NCI-H526 (cell line): ENCODE measurements around the gene PAK5.

Source experiments
- DNase-seq, 2 experiments: peaks; one replicate each; lab custom pipeline; 2025; lab: John Stamatoyannopoulos, UW

The PAK5 gene

DNA sequence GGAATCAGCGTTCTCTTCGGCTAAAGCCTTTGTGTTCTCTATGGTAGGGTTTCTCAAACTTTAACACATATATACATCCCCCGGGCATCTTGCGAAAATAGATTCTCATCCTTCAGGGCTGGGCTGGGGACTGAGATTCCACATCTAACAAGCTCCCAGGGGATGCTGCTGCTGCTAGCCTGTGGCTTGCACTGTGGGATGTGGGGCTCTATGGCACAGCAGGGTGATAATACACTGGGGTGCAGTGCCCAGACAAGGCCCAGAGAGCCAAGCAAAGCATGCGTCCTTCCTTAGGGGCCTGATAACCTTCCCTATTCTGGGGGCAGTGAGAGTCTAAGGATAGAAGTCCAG, 222.4 kb downstream of the PAK5 start:
- no peak for DNase-seq

GRCh38 chr20:9615766-9616454, 223.0 kb downstream of the PAK5 start:
- no peak for DNase-seq

GRCh38 chr20:9615118-9615517, 223.8 kb downstream of the PAK5 start:
- no peak for DNase-seq

- DNase-seq: no peak
Measured at GRCh38 chr20:9613871-9614270, 225.0 kb downstream of the PAK5 start.

DNA sequence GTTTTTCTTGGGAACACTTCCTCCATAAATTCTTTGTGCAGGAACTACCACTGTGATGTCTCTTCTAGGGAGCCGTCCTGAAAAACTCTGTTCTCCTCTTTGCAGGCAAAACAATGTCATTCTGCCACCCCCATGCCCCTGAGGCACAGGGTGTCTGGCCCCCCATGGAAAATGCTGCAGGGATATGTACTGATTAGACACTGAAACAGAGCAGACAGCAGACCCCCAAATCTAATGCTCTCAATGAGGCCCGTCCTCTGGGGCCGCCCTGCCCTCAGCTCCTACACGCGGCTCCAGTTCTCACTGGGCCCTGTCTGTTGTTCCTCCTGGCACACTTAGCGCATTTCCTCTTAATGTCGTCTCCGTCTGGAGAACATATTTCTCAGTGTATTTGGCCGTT, 227.0 kb downstream of the PAK5 start:
- DNase-seq: no peak

- no peak for DNase-seq
Measured at GRCh38 chr20:9610665-9611064, 228.2 kb downstream of the PAK5 start.

DNA sequence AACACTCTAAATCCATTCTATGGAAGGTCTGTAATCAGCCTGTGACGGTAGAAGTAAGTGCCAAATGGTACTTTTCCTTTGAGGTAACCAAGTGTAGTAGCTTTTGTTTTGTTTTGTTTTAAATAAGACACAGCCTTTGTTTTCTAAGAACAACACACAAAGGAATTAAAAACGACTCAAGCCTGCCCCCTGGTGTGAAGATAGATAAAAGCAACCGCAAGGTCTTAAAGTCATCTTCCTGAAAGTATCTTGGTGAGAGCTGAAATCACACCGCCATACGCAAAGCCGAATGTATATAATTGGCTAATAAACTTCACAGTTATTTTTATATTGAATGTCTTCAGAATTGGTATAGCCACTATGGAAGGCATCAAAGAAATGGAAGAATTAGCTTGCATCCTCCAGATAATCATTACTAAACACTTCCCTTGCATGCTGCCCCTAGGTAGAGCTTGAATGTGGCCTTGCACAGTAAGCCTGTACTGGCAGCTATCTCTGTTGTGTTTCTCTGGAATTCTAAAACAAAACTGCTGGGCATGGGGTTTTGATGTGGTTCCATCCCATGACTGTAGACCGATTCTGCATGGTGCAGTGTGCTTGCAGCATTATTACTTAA, 228.9 kb downstream of the PAK5 start:
- DNase-seq: peak; percentile 70 to 93

- no peak for DNase-seq
Measured at GRCh38 chr20:9608639-9609340, 230.1 kb downstream of the PAK5 start.

- DNase-seq: no peak
Measured at GRCh38 chr20:9602847-9603183, 236.1 kb downstream of the PAK5 start.

DNA sequence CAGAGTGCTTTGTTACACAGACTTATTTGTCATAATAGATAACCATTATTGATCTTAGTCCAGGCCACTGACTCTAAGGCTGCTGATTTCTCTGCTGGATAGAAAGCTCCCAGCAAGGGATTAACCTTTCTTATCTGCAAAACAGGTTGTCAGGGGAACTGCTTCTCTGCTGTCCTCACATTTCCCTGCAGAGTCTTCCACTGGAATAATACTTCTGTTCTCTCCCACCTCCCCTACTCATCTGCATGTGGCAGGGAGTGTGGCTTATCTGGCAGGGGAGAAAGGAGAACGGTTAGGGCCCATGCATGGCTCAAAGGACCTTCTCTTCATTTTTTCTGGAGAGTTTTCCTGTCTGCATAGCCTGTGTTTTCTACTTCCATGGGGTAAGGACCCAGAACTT, 238.3 kb downstream of the PAK5 start:
- no peak for DNase-seq

- no peak for DNase-seq
Measured at GRCh38 chr20:9597547-9597946, 241.3 kb downstream of the PAK5 start.

DNA sequence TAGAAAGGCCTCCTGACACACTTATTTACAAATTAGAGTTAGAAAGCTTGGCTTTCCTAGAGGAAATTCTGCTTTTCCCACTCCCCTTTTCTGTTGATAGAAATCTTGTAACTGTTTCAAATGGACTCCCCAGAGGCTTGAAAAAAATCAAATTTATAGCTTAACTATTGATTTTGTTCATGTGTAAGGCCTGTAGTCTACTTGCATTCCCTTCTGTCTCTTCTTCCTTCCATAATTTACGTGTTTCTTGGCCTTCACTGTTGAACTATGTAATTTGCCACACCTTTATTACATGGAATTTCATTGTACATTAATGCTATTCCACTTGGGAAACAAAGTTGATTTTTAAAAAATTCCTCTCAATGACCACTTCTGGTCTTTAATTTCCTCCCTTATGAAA, 243.1 kb downstream of the PAK5 start:
- DNase-seq: no peak

GRCh38 chr20:9594284-9594875, 244.5 kb downstream of the PAK5 start:
- no peak for DNase-seq

DNA sequence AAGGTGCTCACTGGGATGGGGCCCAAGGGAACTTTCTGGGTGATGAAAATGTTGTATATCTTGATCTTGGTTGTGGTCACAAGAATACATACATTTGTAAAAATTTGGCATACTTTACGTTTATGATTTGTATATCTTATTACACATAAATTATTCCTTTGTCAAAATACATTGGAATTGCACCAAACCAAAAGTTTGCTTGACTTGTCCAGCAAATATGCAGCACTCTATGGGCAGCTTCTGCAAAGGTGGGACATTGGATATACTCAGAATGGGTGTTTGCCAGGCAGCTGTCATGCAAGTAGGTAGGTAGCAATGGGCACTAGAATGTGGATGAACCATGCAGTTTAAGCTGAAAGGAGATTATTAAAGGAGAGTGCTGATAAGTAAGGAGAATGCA, 246.5 kb downstream of the PAK5 start:
- no peak for DNase-seq

DNA sequence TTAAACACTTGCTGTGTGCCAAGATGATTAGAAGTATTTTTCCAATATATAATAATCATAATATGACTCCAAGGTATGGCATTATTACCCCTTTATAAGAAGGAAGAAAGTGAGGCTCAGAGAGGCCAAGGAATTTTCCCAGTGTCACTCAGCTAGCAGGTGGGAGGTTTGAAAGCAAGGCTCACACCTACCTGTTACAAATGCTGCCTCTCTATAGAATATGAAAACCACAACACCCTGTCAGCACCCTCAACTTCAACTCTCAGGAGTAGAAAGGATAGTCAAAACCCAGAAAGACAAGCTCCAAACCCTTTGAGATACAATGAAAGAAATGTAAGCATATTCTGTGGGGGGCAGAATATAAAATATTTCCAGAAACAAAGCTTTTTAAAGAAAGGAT, 247.8 kb downstream of the PAK5 start:
- no peak for DNase-seq

GRCh38 chr20:9590189-9590588, 248.7 kb downstream of the PAK5 start:
- no peak for DNase-seq

- DNase-seq: no peak
Measured at GRCh38 chr20:9588706-9589105, 250.2 kb downstream of the PAK5 start.

- DNase-seq: no peak
Measured at GRCh38 chr20:9583151-9583550, 255.7 kb downstream of the PAK5 start.

DNA sequence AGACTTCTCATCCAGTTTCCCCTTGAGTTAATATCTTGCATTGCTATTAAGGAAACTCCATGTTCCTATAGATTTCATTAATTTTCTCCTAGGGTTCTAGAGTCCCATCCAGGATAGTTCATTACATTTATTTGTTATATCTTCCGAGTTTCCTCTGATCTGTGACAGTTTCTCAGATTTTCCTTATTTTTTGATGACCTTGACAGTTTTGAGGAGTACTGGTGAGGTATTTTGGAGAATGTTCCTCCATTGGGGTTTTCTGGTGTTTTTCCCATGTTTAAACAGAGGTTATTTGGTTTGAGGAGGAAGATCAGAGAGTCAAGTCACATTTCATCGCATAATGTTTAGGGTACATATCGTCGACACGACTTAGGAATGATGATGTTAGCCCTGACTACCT, 256.7 kb downstream of the PAK5 start:
- DNase-seq: no peak

- no peak for DNase-seq
Measured at GRCh38 chr20:9581509-9581908, 257.4 kb downstream of the PAK5 start.

DNA sequence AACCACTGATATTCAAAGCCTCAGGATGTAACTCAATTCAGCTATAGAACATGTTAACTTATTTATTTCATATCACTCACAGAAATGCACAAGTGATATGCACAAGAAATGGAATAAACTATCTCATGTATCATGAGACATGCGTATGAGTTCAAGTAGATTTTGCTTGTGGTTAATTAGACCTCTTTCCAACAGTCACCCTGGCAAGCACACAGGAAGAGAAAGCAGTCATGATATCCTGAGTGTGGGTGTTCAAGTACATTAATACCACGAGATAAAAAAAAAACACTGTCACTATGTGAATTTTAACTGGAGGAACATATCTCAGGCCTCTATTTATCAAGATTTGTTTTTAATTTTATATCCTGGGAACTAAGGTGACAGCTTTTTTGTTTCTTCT, 260.3 kb downstream of the PAK5 start:
- DNase-seq: no peak

- DNase-seq: no peak
Measured at GRCh38 chr20:9577397-9577796, 261.5 kb downstream of the PAK5 start.

- DNase-seq: no peak
Measured at GRCh38 chr20:9576695-9577094, 262.2 kb downstream of the PAK5 start.
